Right forelimb (tissue), 1 donor: ENCODE measurements around the gene SELE.
A peak's percentile ranks its signal among the peaks of the same experiment; 100 is the strongest.
"Not testable (repeated sequence)": the region's sequence is repeated elsewhere in the genome, so short reads cannot be mapped to it uniquely, and the experiment has no call there.

Experiments
- DNase-seq: peaks from one replicate; pipeline ENCODE4 v3.0.0-alpha.2; 2018

Gene SELE

DNA sequence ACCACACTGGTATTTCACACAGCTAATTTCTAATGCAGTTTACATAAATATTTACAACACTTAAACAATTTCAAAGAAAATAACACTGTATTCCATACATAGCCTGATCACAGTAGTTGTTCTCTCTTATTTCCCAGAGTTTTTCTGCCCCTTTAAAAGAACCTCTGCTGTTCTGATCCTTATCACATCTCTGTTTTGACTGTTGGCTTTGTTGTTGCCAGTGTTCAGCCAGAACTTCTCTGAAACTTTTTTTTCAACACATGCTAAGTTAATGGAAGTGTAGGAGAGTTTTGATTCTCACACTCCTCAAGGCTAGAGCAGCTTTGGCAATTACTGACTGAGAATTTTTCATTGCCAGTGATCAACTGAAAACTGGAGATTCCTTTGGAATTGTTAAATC, 11.1 kb downstream of the SELE start:
- no peak for DNase-seq

DNA sequence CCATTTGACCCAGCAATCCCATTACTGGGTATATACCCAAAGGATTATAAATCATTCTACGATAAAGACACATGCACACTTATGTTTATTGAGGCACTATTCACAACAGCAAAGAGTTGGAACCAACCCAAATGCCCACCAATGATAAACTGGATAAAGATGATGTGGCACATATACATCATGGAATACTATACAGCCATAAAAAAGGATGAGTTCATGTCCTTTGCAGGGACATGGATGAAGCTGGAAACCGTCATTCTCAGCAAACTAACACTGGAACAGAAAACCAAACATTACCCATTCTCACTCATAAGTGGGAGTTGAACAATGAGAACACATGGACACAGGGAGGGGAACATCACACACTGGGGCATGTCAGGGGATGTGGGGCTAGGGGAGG, 18.8 kb downstream of the SELE start:
- DNase-seq: not testable (repeated sequence)

DNA sequence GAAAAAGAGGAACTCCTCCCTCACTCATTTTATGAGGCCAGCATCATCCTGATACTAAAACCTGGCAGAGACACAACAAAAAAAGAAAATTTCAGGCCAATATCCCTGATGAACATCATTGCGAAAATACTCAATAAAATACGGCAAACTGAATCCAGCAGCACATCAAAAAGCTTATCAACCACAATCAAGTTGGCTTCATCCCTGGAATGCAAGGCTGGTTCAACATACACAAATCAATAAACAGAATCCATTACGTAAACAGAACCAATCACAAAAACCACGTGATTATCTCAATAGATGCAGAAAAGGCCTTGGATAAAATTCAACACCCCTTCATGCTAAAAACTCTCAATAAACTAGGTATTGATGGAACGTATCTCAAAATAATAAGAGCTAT, 20.8 kb downstream of the SELE start:
- not testable (repeated sequence) for DNase-seq

DNA sequence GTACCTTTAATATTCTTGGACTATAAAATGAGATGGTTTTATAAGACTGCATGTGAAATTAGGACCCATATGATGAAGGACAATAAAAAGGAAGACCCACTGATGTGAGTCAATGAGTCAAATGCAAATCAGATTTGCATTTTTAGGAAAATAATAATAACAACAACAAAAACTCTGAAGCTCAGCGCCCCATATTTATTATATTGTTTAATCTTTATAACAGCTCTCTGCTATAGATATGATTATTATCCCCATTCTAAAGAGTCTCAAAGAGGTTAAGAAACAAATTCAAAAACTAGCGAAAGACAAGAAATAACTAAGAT, 21.6 kb downstream of the SELE start:
- DNase-seq: no peak

DNA sequence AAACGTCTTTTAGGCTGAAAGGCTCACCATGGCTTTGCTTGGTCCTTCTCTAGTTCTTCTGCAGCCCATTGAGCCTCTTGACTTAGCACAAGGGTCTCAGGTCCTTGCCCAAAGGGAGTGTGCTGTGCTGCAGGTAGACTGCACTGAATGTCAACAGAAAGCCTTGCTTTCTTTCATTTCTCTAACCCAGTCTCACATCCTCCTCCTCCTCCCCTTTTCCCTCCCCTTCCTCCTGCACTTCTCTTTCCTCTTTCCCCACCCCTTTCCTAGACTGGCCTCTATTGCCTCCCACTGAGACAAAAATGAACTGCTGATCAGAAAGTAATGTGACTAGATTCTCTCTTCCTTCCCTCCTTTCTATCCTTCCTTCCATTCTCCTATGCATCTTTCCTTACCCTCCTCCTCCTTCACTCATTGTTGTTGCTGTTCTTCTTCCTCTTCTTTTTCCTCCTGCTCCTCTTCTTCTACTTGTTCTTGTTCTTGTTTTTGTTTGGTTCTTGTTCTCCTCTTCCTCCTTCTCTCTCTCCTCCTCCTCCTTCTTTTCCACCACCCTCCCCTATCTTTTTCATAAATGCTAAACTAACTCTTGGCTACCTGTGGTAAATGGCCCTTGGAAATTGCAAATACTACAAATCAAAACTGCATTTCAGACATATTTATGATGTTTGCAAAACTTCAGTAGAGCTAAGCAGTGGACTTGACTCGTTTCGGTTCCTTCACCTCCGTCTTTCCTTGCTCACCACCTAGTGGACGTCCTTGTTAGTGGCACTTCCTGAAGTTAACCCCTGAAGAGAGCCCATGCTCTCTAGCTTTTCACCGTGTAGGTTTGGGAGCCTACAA, 22.2 kb downstream of the SELE start, which contains the start of gene SELL:
Gene SELL (minus strand): TSS at position 152 of the 840 bp plus-strand sequence. CDS start 122 bp downstream, at position 30.
- DNase-seq: peak; percentile 58

DNA sequence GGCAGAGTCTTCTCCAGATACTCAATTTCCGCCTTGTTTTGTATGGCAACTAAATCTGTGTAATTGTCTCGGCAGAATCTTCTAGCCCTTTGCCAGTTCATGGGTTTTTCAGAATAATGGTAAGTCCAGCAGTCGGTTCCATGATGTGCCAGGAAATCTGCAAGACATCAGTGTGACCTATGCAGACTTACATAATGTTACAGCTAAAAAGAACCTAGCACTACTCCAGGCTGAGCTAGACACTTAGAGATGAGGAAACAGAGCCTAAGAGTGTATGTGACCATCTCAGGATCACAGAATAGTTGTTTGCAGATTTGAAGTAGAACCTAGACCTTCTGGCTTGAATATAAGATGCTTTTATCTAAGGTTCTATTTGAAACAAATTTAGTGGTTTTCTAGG, 25.2 kb downstream of the SELE start:
- DNase-seq: no peak

DNA sequence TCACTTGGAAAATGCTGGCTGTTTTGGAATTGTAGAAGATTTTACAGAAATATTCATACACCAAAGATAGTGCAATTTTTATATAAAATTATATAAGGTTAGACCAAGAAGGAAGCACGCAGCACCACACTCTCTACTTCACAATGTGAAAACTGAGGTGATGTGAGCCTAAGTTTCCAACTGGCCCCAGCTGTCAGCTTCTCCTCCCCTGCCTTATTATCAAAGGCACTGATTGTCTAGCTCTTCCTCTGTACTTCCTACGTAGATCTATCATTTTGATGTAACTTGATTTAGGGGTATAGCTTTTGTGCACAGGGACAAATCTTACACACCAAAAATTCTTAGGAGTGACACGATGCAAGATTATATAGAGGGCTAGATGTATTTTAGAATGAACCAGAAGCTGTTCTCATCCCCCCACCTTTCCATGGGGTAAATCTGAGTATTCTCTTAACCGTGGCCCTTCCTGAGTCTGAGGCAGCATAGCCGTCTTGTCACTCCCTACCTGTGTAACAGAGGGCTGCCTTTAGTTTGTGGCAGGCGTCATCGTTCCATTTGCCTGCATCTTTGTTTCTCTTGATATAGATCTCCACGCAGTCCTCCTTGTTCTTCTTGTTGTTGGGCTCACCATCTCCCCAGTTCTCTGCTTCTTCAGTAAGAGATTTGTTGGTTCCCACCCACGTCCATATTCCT, 25.8 kb downstream of the SELE start:
- no peak for DNase-seq

DNA sequence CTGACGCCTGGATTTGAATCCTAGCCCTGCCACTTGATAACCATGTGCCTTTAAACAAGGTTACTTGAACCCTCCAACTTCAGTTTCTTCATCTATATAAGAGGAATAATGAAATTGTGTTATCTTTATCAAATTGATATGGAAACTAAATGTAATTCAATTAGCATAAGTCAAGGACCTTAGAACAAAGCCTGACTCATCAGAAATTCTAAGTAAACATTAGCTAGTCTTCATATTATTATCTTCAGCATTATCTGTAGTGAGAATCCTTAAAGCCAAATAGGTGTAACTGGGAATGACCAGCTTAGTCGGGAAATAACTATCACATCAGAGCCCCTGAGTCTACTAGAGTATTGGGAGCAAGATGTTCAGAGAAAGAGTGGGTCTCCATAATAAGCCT, 29.1 kb downstream of the SELE start:
- no peak for DNase-seq

DNA sequence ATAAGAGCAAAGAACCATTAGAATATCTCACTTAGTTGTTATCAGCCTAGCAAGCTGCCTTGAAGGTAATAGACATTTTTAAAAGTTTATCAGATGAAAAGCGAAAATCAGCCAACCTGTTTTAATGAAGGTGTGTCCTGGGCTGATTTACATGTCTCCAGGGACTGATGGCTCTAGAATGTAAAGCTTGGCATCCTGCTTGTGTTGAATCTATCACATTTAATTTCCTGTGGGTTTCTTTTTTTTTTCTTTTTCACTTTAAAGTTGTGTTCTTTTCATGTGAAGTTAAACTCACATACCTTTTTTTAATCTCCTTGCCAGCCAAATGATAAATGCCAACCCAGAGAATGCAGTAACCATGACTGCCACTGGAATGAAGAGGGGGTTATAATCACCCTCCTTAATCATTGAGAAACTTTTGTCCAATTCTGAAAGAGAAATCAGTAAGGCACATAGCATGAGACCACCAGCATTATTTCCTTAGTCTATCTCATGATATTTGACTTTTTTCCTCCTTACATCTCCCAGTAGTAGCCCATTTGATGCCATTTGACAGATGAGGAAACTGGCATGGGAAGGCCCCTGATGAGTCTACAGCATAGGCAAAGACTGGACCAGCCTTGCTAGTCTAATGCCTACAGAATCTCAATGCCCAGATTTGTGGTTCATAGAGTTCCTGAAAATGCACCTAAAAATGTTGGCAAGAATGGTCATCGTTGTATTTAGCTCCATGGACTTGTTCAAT, 32.4 kb downstream of the SELE start:
- DNase-seq: no peak

DNA sequence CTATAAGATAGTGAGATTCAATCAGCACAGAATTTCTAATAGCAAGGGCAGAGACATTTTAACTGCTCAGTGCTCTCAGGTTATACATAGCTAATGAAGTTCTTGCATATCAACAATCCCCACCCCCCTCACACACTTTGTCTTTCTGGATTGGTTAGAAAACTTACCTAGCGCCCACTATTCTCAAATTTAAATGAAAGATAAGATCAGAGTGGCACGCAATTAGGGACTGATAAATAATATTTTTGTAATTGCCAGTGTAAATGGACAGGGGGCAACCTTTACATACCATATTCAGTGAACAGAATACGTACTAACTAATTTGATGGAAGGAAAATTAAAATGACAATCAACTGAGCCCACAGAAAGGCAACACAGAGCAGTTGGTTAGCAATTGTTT, 34.2 kb downstream of the SELE start:
- no peak for DNase-seq

DNA sequence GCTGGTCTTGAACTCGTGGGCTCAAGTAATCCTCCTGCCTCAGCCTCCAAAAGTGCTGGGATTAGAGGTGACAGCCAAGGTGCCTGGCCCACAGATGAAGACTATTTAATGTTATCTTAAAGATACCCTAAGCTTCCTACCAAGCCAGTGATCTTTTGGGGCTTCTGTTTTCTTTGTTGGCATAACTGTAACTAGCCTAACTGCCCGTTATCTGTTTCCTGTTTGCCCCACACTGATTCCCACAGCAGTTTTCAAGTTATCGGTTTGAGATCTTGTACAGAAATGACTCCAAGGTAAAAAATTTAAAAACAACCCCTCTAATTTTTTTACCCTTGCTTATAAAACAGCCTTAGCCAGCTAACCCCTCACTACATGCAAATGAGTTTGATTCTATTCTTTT, 34.9 kb downstream of the SELE start:
- no peak for DNase-seq

DNA sequence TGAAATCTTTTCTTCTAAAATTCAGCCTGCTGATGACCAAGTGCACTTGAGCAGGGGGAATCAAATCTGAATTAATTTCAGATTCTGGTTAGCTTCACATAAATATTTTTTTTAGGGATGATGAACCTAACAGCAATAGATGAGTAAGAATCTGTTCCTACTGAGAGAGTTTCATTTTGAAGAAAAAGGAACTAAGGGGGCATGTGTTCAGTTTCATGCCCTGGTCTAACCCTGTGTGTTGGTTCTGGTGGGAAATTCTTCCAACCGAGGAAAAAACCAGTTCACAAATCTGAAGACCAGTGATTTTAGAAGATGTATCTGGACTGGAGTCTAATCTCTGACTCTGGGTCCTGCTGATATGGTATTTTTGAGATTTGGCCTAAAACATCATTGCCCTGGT, 36.1 kb downstream of the SELE start:
- DNase-seq: no peak

DNA sequence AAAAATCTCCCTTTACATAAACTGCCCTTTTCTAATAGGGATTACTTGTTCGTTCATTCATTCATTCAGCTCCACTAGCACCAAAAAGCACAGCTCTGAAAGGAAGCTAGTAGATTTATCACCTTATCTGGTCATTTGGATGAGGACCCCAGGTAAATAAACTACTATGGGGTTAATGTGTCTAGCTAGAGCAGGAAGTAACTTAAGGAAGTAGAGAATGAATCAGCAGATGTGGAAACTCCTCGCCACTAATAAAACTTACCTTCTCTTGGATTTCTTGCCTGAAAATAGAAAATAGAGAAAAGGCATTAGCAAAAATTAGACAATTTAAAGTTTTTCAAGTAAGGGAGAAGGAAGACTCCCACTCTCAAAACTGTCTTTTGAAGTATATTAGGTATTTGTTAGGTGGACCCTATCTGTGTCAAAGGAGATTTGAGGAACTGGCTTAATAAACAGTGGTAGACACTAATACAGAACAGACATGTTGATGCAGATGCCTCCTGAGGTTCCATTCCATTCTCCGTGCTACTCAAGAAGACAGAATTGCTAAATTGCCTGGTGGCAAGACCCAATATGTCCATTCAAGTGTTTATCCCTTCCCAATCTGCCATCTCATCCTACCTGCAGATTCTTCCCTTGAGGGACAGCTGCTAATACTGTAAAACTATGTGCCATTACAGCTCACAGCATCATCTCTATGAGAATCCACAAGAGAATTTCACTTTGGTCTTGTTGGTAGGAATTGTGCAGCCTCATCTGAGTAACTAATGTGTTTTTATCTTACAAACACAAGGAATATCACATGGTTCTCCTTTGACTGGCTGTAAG, 37.4 kb downstream of the SELE start:
- no peak for DNase-seq

DNA sequence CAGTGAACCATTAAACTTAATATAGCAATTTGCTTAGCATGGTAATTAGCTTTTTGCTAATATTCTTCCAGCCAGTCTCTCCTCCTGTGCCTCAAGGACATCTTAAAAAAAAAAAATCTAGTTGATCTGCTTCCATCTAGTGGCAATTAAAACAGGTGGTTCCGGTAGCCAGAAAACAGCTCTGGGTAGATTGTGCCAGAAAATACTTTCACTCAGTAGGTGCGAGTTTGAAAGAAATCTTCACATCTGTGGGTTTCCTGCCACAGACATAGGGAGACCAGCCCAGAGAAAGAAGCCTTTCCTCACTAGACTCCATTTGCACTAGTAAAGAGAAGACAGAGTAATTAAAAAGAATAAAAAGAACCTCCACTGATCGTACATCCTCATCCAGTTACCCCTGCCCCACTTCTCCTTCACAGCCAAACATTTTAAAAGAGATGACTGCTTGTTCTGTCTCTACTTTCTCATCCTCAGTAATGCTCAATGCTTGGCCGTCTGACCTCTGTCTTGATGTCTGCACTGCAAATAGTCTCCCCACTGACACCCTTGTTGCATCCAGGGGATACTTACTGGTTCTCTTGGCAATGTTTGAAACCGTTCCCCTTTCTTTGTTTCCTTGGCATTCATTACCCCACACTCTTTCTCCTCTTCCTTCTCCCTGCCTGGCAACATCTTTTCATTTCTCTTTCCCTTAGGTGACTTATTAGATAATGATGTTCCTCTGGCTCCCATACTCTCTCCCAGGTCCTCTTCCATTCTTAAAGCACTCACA, 39.4 kb downstream of the SELE start:
- no peak for DNase-seq

DNA sequence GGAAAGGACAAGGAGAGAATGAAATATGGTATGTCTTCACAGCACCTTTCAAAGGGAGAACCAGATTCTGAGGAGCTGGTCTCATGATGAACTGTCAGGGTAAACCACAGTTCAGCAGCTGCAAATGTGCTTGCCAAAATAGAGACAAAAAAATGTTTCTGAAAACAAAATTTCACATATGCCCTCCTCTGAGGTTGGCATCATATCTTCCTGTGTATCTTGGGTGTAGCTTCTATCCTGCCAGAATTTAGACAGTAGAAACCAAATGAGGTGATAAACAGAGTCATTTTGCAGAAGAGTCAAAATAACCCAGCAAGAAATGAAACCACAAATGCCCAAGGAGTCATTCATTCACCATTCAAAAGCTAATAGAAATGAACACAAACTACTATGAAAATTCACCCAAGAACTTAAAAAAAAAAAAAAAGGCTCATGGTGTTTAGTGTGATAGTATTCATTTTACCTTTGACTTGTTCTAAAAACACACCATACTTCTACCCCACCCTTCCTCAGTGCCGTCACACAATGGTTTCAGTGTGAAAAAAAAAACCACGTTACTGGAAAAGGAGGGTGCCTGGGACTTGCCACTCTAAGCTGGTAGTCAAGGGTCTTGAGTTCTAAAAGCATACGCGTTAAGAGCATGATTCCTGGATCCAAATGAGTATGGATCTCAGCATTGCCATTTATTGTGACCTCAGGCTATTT, 41.0 kb downstream of the SELE start:
- no peak for DNase-seq

DNA sequence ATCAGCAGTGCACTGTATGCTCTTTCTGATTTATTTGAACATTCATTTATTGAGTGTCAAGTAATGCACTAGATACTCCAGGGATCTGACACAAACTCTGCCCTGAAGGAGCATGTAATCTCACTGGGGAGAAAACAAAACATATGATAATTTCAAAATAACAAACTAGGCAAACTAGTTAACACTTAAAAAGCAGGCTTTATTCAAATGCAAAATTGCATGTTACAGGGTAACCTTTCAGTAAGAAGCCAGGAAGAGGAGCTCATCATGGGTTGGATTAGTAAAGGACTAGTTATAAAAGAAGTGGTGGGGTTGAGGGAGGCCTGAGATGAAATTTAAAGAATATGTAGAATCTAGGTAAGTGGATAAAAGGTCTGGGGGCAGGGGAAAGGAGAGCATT, 43.4 kb downstream of the SELE start:
- no peak for DNase-seq

DNA sequence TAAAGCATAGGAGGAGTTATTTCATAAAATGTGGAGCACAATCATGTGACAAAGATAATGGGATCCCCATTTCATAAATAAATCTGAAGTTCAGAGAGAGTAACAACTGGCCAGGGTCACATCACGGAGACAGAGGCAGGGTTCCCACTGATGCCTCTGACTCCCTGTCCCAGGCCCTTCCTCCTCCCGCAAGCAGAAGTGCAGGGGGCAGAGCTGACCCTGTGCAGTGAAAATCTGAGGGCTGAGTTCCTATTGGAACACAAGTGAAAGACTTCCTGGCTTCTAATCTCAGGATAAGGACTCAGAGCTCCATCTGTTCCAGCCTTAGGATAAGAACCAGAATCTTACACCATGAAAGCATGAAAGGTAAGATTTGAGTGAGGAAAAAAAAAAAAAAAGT, 44.5 kb downstream of the SELE start:
- DNase-seq: no peak

DNA sequence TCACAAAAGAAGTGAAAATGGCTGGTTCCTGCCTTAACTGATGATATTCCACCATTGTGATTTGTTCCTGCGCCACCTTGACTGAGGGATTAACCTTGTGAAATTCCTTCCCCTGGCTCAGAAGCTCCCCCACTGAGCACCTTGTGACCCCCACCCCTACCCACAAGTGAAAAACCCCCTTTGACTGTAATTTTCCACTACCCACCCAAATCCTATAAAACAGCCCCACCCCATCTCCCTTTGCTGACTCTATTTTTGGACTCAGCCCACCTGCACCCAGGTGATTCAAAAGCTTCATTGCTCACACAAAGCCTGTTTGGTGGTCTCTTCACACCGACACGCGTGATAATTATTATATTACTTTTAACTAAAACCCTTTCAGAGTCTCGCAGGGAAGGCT, 45.5 kb downstream of the SELE start:
- DNase-seq: not testable (repeated sequence)

DNA sequence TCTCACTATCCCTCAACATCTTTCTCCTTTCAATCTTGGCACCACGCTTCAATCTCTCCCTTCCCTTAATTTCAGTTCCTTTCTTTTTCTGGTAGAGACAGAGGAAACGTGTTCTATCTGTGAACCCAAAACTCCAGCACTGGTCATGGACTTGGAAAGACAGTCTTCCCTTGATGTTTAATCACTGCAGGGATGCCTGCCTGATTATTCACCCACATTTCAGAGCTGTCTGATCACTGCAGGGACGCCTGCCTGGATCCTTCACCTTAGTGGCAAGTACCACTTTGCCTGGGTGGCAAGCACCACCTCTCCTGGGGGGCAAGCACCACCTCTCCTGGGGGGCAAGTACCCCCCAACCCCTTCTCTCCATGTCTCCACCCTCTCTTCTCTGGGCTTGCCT, 50.2 kb downstream of the SELE start:
- DNase-seq: no peak

DNA sequence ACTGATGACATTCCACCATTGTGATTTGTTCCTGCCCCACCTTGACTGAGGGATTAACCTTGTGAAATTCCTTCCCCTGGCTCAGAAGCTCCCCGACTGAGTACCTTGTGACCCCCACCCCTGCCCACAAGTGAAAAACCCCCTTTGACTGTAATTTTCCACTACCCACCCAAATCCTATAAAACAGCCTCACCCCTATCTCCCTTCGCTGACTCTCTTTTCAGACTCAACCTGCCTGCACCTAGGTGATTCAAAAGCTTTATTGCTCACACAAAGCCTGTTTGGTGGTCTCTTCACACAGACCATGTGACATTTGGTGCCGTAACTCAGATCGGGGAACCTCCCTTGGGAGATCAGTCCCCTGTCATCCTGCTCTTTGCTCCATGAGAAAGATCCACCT, 50.7 kb downstream of the SELE start:
- not testable (repeated sequence) for DNase-seq

DNA sequence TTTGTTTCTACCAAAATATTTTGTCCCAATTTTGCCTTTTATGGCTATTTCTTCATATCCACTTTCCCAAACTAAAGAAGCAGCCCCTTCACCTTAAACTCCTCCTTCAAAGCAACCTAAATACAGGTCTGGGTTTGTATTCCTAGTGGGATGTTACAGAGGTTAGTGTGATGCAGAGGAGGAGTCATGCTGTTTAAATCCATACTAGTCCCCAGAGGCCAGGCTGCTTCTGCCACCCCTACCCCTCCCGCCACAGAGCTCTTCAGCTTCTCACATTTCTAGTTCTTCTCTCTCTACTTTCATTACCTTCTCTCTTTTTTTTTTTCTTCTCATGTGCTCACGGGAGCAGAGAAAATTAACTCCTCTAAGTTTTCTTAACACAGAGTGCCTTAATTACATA, 51.8 kb downstream of the SELE start:
- no peak for DNase-seq
